Activated gamma-delta T cell (primary cell): ENCODE data around the gene PLEKHG5.

Experiments used
- DNase-seq: peaks from one replicate; lab custom pipeline; 2025; lab: John Stamatoyannopoulos, UW

PLEKHG5 gene

DNA sequence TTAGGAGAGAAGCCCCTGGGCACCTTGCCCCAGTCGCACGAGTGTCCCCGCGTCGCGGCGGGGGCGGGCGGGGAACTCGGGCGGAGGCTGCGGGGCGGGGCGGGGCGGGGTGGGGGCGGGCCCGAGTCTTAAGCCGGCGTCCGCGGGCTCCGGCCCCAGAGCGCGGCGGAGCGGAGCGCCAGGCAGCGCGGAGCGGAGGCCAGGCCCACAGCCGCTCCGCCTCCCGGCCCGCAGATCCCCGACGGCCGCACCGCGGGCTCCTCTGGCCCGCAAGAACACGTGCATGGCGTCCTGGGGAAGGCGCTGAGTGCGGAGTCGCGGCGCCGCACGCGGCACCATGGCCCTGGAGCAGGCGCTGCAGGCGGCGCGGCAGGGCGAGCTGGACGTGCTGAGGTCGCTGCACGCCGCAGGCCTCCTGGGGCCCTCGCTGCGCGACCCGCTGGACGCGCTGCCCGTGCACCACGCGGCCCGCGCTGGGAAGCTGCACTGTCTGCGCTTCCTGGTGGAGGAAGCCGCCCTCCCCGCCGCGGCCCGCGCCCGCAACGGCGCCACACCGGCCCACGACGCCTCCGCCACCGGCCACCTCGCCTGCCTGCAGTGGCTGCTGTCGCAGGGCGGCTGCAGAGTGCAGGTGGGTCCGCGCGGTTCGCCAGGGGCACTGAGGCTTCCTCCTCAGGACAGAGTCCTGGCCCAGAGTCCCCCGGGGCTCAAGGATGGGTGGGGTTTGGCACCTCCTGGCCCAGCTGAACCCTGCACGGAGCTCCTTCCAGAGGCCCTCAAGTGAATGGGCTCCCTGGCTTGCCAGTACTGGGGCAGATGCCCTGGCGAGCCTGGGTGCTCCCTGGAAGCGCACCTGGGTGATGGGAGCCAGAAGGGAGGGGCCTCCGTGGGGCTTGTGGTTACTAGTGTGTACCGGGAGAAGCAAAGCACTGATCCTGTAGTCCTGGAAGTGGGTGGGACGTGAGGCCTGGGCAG is 66.6 kb downstream of the PLEKHG5 start, which contains the start of gene ESPN:
ESPN (plus strand) TSS at position 158 of the 975 bp plus-strand sequence; CDS start at position 338, 180 bp downstream.
- no peak for DNase-seq

DNA sequence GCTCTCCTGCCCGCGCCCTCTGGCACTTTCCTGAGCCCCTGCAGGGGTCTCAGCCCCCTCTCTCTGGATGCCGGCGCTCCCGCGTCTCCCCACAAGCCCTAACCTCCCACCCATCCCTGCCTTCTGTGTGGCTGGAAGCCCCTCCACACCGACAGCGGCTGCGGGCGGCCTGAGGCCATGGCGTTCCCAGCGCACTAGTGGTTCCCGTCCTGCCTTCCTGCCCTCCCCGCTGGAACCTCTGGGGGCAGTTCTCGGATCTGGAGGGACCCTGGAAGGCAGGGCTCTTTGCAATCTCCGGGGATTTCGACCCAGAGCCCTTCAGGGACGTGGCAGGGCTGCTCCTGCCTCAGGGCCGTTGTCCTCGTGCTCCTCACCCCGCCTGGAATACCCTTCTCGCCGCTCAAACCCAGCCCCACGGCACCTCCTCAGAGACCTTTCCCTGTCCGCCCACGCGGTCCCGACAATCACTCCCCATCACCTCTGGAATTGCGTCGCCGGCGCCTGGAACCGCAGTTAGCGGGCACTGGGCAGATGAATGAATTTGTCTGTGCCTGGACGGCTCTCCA is 67.4 kb downstream of the PLEKHG5 start:
- DNase-seq: no peak

DNA sequence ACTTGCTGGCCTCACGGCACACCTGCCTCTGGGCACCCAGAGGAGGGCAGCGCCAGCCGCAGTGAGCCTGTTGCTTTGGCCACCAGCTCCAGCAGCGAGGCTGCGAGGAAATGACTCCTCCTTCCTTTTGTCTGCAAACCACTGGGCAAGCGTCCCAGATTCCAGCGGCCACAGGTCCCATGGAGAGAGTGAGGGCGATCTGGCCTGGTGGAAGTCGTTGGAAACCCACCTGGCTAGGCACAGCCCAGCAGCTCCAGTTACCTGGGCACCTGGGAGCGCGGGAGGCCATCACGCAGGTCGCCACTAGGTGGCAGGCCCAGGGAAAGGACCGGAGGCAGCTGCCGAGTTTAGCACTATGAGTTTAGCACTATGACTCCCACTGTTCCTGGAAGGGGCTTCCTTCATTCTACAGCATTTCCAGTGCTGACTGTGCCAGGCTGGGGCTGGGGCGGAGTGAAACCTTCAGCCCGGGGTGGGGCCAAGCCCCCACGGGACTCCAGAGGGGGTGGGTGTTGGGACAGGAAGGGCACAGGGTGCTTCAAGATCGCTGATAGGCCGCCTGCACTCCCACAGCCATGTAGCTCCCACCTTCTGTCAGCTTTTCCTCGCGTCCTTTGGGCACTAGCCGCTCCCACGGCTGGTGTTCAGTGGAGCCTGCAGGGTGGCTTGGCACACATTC is 68.0 kb downstream of the PLEKHG5 start:
- DNase-seq: no peak

DNA sequence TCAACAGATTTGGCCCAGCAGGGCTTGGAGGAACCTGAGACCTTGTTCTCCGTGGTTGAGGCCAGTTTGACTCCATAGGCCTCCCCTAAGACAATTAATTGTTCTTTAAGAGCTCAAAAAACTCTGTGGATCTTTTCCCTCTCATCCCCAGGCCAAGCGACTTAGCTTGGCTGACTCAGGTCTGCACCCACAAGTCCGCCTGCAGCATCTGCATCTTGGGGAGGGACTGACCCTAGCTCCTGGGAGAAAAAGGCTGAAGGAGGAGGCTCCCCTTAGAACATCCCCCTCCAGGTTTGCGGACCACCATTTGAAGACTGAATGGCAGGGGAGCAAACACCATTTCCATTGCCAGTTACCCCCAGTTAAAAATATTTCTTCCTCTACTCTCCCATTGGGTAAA is 70.2 kb downstream of the PLEKHG5 start:
- no peak for DNase-seq

DNA sequence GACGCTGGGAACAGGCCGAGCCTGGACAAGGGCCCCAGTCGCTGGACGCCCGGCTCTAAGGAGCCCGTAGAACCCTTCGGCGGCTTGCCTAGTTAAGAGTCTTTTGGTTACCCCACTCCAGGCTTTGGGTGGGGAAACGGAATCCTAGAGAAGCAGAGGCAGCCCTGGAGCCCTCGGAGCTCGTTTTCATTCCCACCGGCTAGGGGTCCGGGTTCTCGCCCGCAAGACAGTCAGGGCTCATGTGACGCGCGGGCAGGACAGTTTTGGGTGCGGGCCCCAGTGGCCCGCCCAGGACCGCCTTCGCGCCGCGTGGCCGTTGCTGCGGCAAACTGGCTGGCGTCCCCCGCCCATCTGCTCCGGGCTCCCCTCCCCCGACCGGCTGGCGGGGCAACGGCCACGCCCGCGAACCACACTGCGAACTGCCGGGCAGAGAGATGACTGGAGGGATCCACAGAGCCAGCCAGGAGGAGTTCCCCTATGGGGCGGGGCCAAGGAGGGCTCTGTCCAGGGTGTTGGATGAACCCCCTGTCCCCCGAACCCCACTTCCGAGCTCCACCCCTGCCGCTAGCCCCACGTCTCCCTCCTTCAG is 70.9 kb downstream of the PLEKHG5 start:
- DNase-seq: no peak

DNA sequence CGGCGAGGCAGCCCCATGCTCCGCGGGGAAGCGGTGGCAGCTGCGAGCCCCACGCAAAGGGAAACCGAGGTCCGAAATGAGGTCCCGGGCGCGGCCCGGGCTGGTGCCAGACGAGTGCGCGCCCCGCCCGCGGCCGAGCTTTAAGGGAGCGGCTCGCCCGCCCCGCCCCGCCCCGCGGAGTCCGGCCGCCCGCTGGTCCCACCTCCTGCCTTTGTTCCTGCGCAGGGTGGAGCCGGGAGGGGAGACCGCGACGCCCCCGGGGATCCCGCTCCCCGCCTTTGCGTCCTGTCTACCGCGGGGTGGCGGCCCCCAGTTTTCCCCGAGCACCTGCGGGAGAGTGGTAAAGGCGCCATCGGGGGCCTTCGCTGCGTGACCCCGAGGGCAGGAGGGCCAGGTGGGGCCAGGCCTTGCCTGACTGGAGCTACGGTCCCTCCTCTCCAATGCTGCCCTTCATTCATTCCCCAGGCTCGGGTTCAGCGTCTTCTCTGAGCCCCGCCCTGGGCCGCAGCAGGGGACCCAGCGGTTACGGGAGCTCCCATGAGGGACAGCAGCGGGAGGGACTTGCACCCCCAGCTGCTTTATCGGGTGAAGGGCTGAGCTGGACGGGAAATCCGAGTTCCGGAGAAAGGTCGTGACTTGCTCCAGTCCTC is 71.5 kb downstream of the PLEKHG5 start, which contains the start of gene HES2:
HES2 (minus strand) TSS at position 116 of the 650 bp plus-strand sequence; CDS start at position 17, 99 bp downstream.
- DNase-seq: no peak

DNA sequence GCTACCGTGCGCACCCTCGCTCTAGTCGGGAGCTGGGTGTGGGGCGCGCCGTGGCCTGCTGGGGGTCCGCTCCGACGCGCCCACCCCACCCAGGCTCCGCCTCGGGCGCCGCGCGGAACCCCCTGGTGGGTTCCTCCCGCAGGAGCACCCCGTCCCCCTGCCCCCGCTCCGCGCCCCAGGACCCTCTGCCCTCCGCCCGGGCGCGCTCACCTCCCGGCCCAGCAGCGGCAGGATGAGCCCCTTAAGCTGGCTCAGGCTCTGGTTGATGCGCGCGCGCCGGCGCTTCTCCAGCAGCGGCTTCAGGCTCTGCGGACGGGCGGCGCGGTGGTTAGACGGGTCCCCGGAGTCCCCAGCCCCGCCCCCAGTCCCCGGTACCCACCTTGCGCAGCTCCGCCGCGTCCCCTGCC is 72.1 kb downstream of the PLEKHG5 start:
- no peak for DNase-seq

DNA sequence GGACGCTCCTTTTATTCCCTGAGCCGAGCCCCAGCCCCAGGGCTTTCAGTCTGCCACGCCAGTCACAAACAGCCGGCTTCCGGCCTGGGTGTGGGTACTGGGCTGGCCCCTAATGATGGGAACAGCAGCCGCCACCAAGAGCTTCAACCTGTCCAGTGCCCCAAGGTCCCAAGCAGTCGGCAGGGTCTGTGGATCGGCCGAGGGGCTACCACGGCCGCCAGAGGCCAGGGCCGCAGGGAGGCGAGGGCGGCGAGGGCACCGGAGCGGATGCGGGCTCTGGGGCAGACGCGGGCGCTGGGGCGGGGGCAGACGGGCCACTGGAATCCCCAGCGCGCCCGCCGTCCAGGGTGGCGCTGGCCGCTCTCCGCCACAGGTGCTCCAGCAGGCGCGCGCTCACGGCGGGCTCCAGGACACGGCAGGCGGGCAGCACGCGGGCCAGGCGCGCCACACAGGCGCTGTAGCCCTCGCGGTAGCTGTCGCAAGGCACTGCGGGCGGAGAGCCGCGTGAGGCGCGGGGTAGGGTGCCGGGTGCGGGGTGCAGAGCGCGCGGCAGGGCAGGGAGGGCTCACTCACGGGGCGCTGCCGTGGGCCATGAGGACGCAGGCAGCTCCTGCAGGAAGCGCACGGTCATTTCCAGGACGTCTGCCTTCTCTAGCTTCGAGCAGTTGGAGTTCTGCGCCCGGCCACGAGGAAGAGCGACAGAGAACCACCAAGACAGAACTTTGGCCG is 72.6 kb downstream of the PLEKHG5 start:
- no peak for DNase-seq

DNA sequence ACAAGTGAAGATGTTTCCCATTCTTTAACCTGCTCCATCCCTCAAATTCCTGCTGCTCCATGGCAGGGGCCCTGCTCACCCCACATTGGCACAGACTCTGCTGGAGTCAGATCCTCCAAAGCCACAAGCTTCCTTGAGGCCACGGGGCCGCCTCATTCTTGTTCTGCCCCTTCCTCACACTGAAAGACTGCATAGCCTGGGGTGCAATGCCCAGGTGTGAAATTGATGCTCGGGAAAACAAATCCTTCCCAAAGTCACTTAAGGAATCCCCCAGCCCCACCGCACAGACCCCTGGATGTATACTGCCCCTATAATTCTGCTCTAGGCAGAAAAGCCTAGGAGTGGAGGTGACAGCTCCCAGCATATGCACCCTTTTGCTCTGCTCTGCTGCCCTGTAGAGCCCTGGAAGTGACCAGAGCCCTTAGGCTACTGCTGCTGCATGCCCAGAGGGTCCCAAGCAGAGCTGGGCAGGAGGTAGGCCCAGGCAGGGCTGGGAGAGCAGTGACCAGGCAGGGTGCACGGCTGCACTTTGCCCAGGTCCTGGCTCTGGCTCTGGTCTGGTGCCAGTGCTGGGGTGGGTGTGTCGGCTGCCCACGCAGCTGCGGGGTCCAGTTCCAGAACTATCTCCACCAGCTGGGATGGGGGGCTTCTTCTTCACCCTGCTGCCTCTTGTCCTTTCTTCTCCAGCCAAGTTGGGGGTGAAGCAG is 73.4 kb downstream of the PLEKHG5 start:
- DNase-seq: no peak
